GM19438 (cell line): ENCODE results near the gene SSC4D.
"Not testable (repeated sequence)": the region's sequence is repeated elsewhere in the genome, so short reads cannot be mapped to it uniquely, and the experiment has no call there.

Source experiments
- ATAC-seq: cut with Tn5 transposase; IDR thresholded peaks from one replicate; pipeline ENCODE4 v1.9.1; 2021; ENCODE audit warnings: low read depth; ENCODE audit not compliant: unreplicated experiment

The SSC4D gene

GRCh38 chr7:76387789-76388188 lies 21.7 kb downstream of the SSC4D start:
- ATAC-seq, result not testable (repeated sequence)

DNA sequence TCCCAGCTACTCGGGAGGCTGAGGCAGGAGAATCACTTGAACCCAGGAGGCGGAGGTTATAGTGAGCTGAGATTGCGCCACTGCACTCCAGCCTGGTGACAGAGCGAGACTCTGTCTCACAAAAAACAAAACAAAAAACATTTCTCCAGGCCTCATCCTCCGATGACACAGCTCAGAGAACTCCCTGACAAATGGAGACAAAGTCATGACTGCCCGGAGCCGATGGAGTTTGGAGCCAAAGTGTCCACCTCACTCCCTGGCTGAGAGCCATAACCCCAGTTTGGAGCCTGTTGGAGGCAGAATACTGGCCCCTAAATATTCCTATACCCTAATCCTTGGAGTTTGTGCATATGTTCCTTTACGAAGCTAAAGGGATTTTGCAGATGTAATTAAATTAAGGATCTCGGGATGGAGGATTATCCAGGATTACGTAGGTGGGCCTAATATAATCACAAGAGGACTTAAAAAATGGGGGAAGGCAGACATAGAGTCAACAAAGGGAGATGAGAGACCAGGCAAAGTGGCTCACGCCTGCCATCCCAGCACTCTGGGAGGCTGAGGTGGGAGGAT lies 22.7 kb downstream of the SSC4D start:
- ATAC-seq, result no peak

GRCh38 chr7:76383089-76383944 lies 26.2 kb downstream of the SSC4D start:
- no peak for ATAC-seq

- ATAC-seq, result no peak
Measured at GRCh38 chr7:76381814-76382213, 27.7 kb downstream of the SSC4D start.

DNA sequence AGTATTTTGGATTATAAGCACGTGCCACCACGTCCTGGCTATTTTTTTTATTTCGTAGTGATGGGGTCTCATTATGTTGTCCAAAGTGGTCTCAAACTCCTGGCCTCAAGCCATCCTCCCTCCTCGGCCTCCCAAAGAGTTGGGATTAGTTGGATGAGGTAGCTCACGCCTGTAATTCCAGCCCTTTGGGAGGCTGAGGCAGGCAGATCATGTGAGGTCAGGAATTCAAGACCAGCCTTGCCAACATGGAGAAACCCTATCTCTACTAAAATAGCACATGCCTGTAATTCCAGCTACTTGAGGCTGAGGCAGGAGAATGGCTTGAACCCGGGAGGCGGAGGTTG lies 28.9 kb downstream of the SSC4D start:
- no peak for ATAC-seq

DNA sequence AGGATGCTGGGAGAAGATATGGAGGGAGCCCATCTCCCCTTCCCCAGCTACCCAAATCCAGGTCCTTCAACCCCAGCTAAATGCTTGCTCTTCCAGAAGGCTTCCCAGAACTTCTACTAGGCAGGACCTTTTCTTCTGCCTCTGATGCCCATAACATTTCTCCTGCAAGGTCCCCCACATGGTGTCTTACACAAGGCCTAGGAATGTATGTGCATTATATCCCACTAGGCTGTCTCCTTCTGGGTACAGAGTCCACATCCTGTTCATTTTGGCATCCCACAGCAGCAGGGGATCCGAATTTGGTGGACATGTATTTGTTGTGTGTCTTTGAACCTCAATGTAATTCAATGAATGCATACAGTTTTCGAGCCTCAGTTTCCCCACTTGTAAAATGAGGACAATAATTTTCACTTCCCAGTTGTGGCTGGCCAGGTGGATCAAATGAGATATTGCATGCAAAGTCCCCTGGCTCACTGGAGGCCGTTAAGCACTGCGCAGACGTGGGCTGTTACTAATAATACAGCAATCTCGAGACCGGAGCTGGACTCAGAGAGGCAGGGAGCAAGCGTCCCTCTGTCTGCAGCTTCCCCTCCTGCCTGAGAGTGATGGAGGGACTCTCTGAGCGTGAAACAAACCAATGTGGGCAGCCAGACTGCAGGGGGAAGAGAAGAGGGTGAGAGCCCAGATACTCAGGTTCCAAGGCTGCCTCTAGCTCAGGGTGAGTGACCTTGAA lies 32.1 kb downstream of the SSC4D start:
- ATAC-seq, result no peak

DNA sequence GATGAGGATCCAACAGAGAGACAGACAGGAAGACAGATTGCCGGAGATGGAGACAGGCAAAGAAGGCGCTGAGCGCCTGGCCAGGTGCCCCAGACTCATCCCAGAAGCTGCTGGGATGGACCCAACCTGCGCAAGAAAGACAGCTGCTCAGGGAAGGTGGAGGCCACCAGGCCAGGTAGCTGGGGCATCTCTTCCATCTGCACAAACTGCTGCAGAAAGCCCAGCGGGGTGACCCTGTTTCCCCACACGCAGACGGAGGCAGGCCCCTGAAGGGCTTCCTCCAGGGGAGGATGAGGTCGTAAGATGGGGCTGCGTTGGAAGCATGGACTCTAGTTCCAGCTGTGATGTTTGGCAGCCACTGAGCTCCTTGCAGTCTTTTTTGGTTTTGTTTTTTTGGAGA lies 34.2 kb downstream of the SSC4D start:
- ATAC-seq, result no peak

- ATAC-seq, result no peak
Measured at GRCh38 chr7:76372984-76373833, 36.3 kb downstream of the SSC4D start.

DNA sequence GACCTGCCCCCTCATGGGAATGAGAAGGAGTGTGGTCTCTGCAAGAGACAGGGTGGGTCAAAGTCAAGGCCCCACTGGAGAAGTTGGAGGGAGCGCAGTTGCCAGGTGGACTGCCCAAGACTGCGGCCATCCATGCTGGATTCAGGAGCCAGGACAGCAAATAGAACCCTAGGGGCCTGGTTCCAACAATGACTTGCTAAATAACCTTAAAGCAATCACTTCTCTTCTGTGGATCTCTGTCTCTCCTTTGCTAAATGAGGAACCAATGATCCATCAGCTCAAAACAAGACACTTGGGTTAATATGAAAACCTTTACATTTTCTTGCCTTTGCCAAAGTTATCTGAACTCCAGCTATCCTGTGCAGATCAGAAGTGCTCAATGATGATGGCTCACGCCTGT lies 38.1 kb downstream of the SSC4D start:
- no peak for ATAC-seq

DNA sequence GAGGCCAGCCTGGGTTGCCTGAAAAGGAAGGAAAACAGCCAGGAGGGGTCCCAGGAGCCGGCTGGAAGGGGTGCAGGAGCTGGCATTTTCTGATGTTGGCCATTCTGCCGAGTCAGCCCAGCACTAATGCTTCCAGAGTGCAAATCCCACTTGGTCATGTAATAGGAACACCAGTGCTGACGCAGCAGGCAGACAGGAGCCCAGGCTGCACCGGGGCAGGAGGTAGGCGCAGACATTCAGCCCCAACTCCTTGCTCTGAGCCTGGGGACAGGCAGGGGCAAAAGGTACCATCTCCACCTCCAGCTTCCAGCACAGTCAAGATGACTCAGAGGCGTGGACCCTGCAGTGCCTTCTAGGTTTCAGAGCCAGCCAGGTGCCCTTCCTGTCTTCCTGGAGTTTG lies 40.5 kb downstream of the SSC4D start:
- no peak for ATAC-seq

DNA sequence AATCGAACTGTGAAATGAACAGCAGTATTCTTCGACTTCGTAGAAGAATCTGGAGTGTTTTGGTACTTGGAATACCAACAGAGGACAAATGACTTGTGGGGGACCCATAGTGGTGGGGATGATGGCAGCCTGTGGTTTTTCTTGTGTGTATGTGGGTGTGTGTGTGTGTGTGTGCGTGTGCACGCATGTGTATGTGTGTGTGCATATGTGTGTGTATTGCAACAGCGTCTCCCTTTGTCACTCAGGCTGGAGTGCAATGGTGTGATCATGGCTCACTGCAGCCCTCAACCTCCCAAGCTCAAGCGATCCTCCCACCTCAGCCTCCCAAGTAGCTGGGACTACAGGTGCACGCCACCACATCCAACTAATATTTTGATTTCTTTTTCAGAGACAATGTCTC lies 41.3 kb downstream of the SSC4D start:
- ATAC-seq, result no peak

GRCh38 chr7:76364198-76364584 lies 45.3 kb downstream of the SSC4D start:
- ATAC-seq, result no peak

DNA sequence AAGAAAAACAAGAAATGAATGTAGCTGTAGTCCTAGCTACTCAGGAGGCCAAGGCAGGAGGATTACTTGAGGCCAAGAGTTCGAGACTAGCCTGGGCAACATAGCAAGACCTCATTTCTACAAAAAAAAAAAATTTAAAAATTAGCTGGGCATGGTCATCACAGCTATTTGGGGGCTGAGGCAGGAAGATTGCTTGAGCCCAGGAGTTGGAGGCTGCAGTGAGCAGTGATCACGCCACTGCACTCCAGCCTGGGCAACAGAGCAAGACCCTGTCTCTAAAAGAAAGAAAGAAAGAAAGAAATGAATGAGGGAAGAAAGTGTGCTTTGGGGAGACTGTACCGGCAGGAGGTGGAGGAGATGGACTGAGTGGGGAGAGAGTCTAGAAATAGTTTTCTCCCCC lies 45.7 kb downstream of the SSC4D start:
- not testable (repeated sequence) for ATAC-seq

GRCh38 chr7:76359978-76360638 lies 49.4 kb downstream of the SSC4D start:
- no peak for ATAC-seq

GRCh38 chr7:76359111-76359977 lies 50.2 kb downstream of the SSC4D start:
- ATAC-seq, result peak; percentile 85

DNA sequence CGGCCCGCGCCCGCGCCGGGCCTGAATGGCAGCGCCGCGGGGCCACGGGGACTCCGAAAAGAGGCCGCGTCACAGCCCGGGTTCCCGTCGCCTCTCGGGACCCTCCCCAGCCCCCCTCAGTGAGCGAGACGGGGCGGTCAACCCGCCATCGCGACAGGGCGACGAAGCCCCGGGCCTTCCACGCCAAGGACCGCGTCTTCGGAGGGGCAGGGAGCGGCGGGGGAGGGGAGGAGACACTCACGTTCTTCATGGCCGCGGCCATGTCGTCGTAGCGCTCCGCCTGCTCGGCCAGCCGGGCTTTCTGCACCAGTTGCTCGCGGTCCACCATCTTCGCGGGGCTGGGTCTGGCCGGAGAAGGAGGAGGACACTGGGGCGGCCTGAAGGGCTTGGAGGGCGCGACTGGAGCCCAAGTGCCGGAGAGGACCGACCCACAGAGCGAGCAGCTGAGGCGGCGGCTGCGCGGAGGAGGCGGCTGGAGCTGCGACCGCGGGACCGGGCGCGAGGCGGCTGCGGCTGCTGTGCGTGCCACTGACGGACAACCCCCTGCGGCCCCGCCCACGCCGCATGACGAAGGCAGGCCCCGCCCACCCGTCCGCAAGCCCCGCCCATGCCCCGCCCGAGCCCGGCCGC lies 50.9 kb downstream of the SSC4D start, which contains the start of gene YWHAG:
Gene YWHAG (minus strand): TSS at position 511 of the 630 bp plus-strand sequence. CDS start 183 bp downstream, at position 328.
- peak; percentile 62 for ATAC-seq

DNA sequence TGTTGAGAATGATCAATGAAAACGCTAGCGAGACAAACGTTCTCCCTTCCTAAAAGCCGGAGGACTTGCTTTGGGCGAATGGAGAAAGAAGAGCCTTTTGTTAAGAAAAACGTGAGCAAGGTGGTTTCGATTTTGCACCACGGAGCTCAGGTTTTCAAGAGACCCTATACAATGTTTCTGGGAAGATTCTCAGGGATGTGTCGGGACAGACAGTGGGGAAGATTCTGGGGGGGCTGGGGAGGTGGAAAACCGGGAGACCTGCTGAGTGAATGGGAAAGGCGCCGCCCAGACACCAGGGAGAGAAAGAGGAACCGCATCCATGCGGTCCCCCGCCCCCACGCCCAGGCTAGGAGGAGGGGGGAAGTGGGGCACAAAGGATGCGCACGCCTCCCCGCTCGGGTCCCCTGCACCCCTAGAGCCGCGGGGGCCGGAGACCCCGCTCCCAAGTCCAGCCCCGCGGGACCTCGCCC lies 51.5 kb downstream of the SSC4D start:
- ATAC-seq, result peak; percentile 35

GRCh38 chr7:76357475-76358010 lies 52.0 kb downstream of the SSC4D start:
- no peak for ATAC-seq
